NCI-H2227 (cell line): ENCODE results near the gene GDPD5.

Source experiments
- DNase-seq: peaks from one replicate; lab custom pipeline; 2025; ENCODE audit not compliant: unreplicated experiment; lab: John Stamatoyannopoulos, UW

GDPD5 gene

GRCh38 chr11:75495749-75496304 lies 29.9 kb downstream of the GDPD5 start:
- no peak for DNase-seq

GRCh38 chr11:75493626-75494025 lies 32.1 kb downstream of the GDPD5 start:
- DNase-seq = no peak

GRCh38 chr11:75492181-75492820 lies 33.4 kb downstream of the GDPD5 start:
- DNase-seq = no peak

- no peak for DNase-seq
Measured at GRCh38 chr11:75491465-75491864, 34.3 kb downstream of the GDPD5 start.

- DNase-seq = no peak
Measured at GRCh38 chr11:75490221-75491181, 35.2 kb downstream of the GDPD5 start.

GRCh38 chr11:75487365-75487764 lies 38.4 kb downstream of the GDPD5 start:
- DNase-seq = no peak

- DNase-seq = no peak
Measured at GRCh38 chr11:75485742-75486141, 40.0 kb downstream of the GDPD5 start.

- DNase-seq = no peak
Measured at GRCh38 chr11:75482931-75483469, 42.7 kb downstream of the GDPD5 start.

GRCh38 chr11:75481922-75482606 lies 43.7 kb downstream of the GDPD5 start:
- no peak for DNase-seq

GRCh38 chr11:75481223-75481921 lies 44.4 kb downstream of the GDPD5 start:
- no peak for DNase-seq

GRCh38 chr11:75480185-75481175 lies 45.3 kb downstream of the GDPD5 start:
- DNase-seq = no peak

- no peak for DNase-seq
Measured at GRCh38 chr11:75479597-75480145, 46.1 kb downstream of the GDPD5 start.

GRCh38 chr11:75478783-75479596 lies 46.8 kb downstream of the GDPD5 start:
- no peak for DNase-seq

GRCh38 chr11:75477614-75477935 lies 48.2 kb downstream of the GDPD5 start:
- no peak for DNase-seq

GRCh38 chr11:75476739-75477613 lies 48.8 kb downstream of the GDPD5 start:
- no peak for DNase-seq

- DNase-seq = peak; percentile 27
Measured at GRCh38 chr11:75475767-75476650, 49.7 kb downstream of the GDPD5 start.
